Stimulated activated CD4-positive, alpha-beta T cell treated with anti-CD3 and anti-CD28 coated beads, Interleukin-1b, Interleukin-23, amount 100 ng/mL, for 4 hours (primary cell): ENCODE results near the gene MRPL58.
"Not testable (repeated sequence)": the region's sequence is repeated elsewhere in the genome, so short reads cannot be mapped to it uniquely, and the experiment has no call there.

Experiments used
- DNase-seq, 2 donors: peaks; one replicate each; pipeline ENCODE4 v3.0.0-alpha.2; 2020; ENCODE audit warnings: low read depth in 2 of 2

The MRPL58 gene

GRCh38 chr17:75012346-75013091, at the start of gene MRPL58:
Gene MRPL58 (plus strand): TSS chr17:75012670. CDS start chr17:75012687, 17 bp downstream.
- peak; percentile 70 for DNase-seq

- no peak for DNase-seq
These were observed 48.8 kb upstream of the MRPL58 start for GRCh38 chr17:74963656-74964055.

GRCh38 chr17:74964246-74964761, 48.2 kb upstream of the MRPL58 start:
- DNase-seq = no peak

- no peak for DNase-seq
These were observed 47.4 kb upstream of the MRPL58 start for GRCh38 chr17:74964988-74965622.

GRCh38 chr17:74968361-74968780, 44.1 kb upstream of the MRPL58 start:
- no peak for DNase-seq

GRCh38 chr17:74969501-74969900, 43.0 kb upstream of the MRPL58 start:
- not testable (repeated sequence) for DNase-seq

- no peak for DNase-seq
These were observed 42.1 kb upstream of the MRPL58 start for GRCh38 chr17:74970395-74970794.

GRCh38 chr17:74971069-74971841, 41.2 kb upstream of the MRPL58 start:
- no peak for DNase-seq

GRCh38 chr17:74971842-74972106, 40.7 kb upstream of the MRPL58 start:
- no peak for DNase-seq

GRCh38 chr17:74972107-74972972, 40.1 kb upstream of the MRPL58 start, which contains the start of gene HID1:
Gene HID1 (minus strand): TSS chr17:74972759. CDS start chr17:74972656, 103 bp downstream.
- DNase-seq = peak; percentile 84 to 85

- DNase-seq = no peak
These were observed 39.5 kb upstream of the MRPL58 start for GRCh38 chr17:74972973-74973328.

- DNase-seq = no peak
These were observed 36.5 kb upstream of the MRPL58 start for GRCh38 chr17:74975943-74976342.

GRCh38 chr17:74977802-74978201, 34.7 kb upstream of the MRPL58 start:
- no peak for DNase-seq

GRCh38 chr17:74978240-74978639, 34.2 kb upstream of the MRPL58 start:
- DNase-seq = no peak

GRCh38 chr17:74979408-74980146, 32.9 kb upstream of the MRPL58 start:
- no peak for DNase-seq

- no peak for DNase-seq
These were observed 31.0 kb upstream of the MRPL58 start for GRCh38 chr17:74981318-74981978.

GRCh38 chr17:74981979-74982662, 30.3 kb upstream of the MRPL58 start:
- peak; percentile 58 to 71 for DNase-seq

- not testable (repeated sequence) for DNase-seq
These were observed 29.7 kb upstream of the MRPL58 start for GRCh38 chr17:74982663-74983313.

GRCh38 chr17:74986206-74986576, 26.3 kb upstream of the MRPL58 start:
- no peak for DNase-seq
